ENCODE results near the gene PMEPA1.

The PMEPA1 gene

GRCh38 chr20:57736738-57737347 lies 27.0 kb upstream of the PMEPA1 start:
- no peak for DNase-seq

- no peak for DNase-seq
These were observed 26.3 kb upstream of the PMEPA1 start for GRCh38 chr20:57735831-57736737.

GRCh38 chr20:57734754-57735153 lies 24.9 kb upstream of the PMEPA1 start:
- no peak for DNase-seq

GRCh38 chr20:57732226-57732625 lies 22.4 kb upstream of the PMEPA1 start:
- DNase-seq = no peak

- DNase-seq = no peak
These were observed 18.9 kb upstream of the PMEPA1 start for GRCh38 chr20:57728762-57729161.

- no peak for DNase-seq
These were observed 18.0 kb upstream of the PMEPA1 start for GRCh38 chr20:57727863-57728262.

- no peak for DNase-seq
These were observed 15.8 kb upstream of the PMEPA1 start for GRCh38 chr20:57725636-57726035.

GRCh38 chr20:57724610-57725405 lies 15.0 kb upstream of the PMEPA1 start:
- DNase-seq = no peak

- DNase-seq = no peak
These were observed 14.0 kb upstream of the PMEPA1 start for GRCh38 chr20:57723816-57724215.

GRCh38 chr20:57719951-57720350 lies 10.1 kb upstream of the PMEPA1 start:
- no peak for DNase-seq

- peak; percentile 96 to 98 for DNase-seq
These were observed 8.7 kb upstream of the PMEPA1 start for GRCh38 chr20:57718490-57719009.

GRCh38 chr20:57717797-57718196 lies 8.0 kb upstream of the PMEPA1 start:
- peak in 1 of 2 experiments; percentile 29 for DNase-seq

GRCh38 chr20:57716901-57717300 lies 7.1 kb upstream of the PMEPA1 start:
- no peak for DNase-seq

GRCh38 chr20:57716202-57716601 lies 6.4 kb upstream of the PMEPA1 start:
- no peak for DNase-seq

GRCh38 chr20:57715268-57715904 lies 5.6 kb upstream of the PMEPA1 start:
- DNase-seq = no peak

GRCh38 chr20:57714409-57715267 lies 4.8 kb upstream of the PMEPA1 start:
- DNase-seq = peak; percentile 34 to 58

- DNase-seq = no peak
These were observed 4.1 kb upstream of the PMEPA1 start for GRCh38 chr20:57713951-57714350.

- no peak for DNase-seq
These were observed 3.7 kb upstream of the PMEPA1 start for GRCh38 chr20:57713505-57713903.

GRCh38 chr20:57712851-57713504 lies 3.2 kb upstream of the PMEPA1 start:
- no peak for DNase-seq

- DNase-seq = no peak
These were observed 2.5 kb upstream of the PMEPA1 start for GRCh38 chr20:57712341-57712740.

GRCh38 chr20:57711826-57712225 lies 2.0 kb upstream of the PMEPA1 start:
- DNase-seq = no peak
